ENCODE data around the gene NLGN1. TPM values are rescaled to one million over a fixed set of nuclear protein-coding genes. Genes with fewer than 3 reads are reported as not detected.

NLGN1 gene
- total RNA-seq, 1 experiment from 2014 or later: 0.72 TPM

- DNase-seq (ENCODE audit: low spot score): no peak
Observed at GRCh38 chr3:173976281-173976680, 578.7 kb downstream of the NLGN1 start.

GRCh38 chr3:173977747-173978146 is 580.2 kb downstream of the NLGN1 start:
- peak; percentile 79 for DNase-seq (ENCODE audit: low spot score)

GRCh38 chr3:173983343-173983742 is 585.8 kb downstream of the NLGN1 start:
- no peak for DNase-seq (ENCODE audit: low spot score)

- no peak for DNase-seq (ENCODE audit: low spot score)
Observed at GRCh38 chr3:173986861-173987410, 589.4 kb downstream of the NLGN1 start.

GRCh38 chr3:173988909-173989308 is 591.4 kb downstream of the NLGN1 start:
- DNase-seq (ENCODE audit: low spot score): no peak

GRCh38 chr3:173992416-173992815 is 594.9 kb downstream of the NLGN1 start:
- no peak for DNase-seq (ENCODE audit: low spot score)

GRCh38 chr3:173993299-173993698 is 595.8 kb downstream of the NLGN1 start:
- DNase-seq (ENCODE audit: low spot score): peak; percentile 46

- DNase-seq (ENCODE audit: low spot score): no peak
Observed at GRCh38 chr3:174000675-174001074, 603.1 kb downstream of the NLGN1 start.

- DNase-seq (ENCODE audit: low spot score): peak; percentile 21
Observed at GRCh38 chr3:174002543-174002942, 605.0 kb downstream of the NLGN1 start.

- DNase-seq (ENCODE audit: low spot score): no peak
Observed at GRCh38 chr3:174010907-174011306, 613.4 kb downstream of the NLGN1 start.

GRCh38 chr3:174016186-174016585 is 618.6 kb downstream of the NLGN1 start:
- DNase-seq (ENCODE audit: low spot score): peak; percentile 72

GRCh38 chr3:174020156-174020555 is 622.6 kb downstream of the NLGN1 start:
- DNase-seq (ENCODE audit: low spot score): no peak

GRCh38 chr3:174023421-174023820 is 625.9 kb downstream of the NLGN1 start:
- no peak for DNase-seq (ENCODE audit: low spot score)

- no peak for DNase-seq (ENCODE audit: low spot score)
Observed at GRCh38 chr3:174028673-174029072, 631.1 kb downstream of the NLGN1 start.

- DNase-seq (ENCODE audit: low spot score): no peak
Observed at GRCh38 chr3:174035328-174035886, 637.9 kb downstream of the NLGN1 start.

- no peak for DNase-seq (ENCODE audit: low spot score)
Observed at GRCh38 chr3:174046311-174046710, 648.8 kb downstream of the NLGN1 start.

- DNase-seq (ENCODE audit: low spot score): no peak
Observed at GRCh38 chr3:174049472-174049871, 651.9 kb downstream of the NLGN1 start.

- DNase-seq (ENCODE audit: low spot score): no peak
Observed at GRCh38 chr3:174051191-174051590, 653.6 kb downstream of the NLGN1 start.

- DNase-seq (ENCODE audit: low spot score): no peak
Observed at GRCh38 chr3:174058804-174059203, 661.3 kb downstream of the NLGN1 start.

GRCh38 chr3:174060431-174060830 is 662.9 kb downstream of the NLGN1 start:
- DNase-seq (ENCODE audit: low spot score): no peak

GRCh38 chr3:174061162-174061561 is 663.6 kb downstream of the NLGN1 start:
- DNase-seq (ENCODE audit: low spot score): no peak

- no peak for DNase-seq (ENCODE audit: low spot score)
Observed at GRCh38 chr3:174061731-174062130, 664.2 kb downstream of the NLGN1 start.

GRCh38 chr3:174062923-174063322 is 665.4 kb downstream of the NLGN1 start:
- peak; percentile 9 for DNase-seq (ENCODE audit: low spot score)

GRCh38 chr3:174068035-174068434 is 670.5 kb downstream of the NLGN1 start:
- no peak for DNase-seq (ENCODE audit: low spot score)

Data from A172 (cell line).